Measurements from ENCODE around the gene CCNB1IP1. TPM values are rescaled to one million over a fixed set of nuclear protein-coding genes. Genes with fewer than 3 reads are reported as not detected.
"Not testable (repeated sequence)": the region's sequence is repeated elsewhere in the genome, so short reads cannot be mapped to it uniquely, and the experiment has no call there.

CCNB1IP1 gene
- polyA plus RNA-seq, 6 donors from 2014 or later, result 24.9 to 44.6 (median 32.7) TPM

- Mint-ChIP-seq H3K27me3 (no peaks in the 10 kb centered on the region), H3K4me1 (peaks cover 17 to 21% (median 21%) of the 10 kb centered on the region in 3 donors), H3K27ac (peak overlapping the region in 4 of 6 donors; percentile 2 to 84 (median 40)), H3K4me3 (peak overlapping the region in 1 of 8 donors; percentile 23), H3K36me3 (no peaks in the 10 kb centered on the region), H3K9me3 (no peaks in the 10 kb centered on the region)
- peak; percentile 60 for DNase-seq
- ATAC-seq (ENCODE audit: low read depth in 2 of 2), result peak; percentile 48 to 51
Observed at GRCh38 chr14:20327005-20327869, 5.8 kb downstream of the CCNB1IP1 start.

GRCh38 chr14:20317720-20318119 is 15.4 kb downstream of the CCNB1IP1 start:
- Mint-ChIP-seq H3K36me3 (peaks cover 0 to 12% of the 10 kb centered on the region in 2 donors), H3K9me3 (no peaks in the 10 kb centered on the region), H3K27me3 (no peaks in the 10 kb centered on the region), H3K4me1 (no peaks in the 10 kb centered on the region), H3K4me3 (no peak overlapping the region), H3K27ac (no peak overlapping the region)
- no peak for ATAC-seq (ENCODE audit: low read depth in 2 of 2)
- no peak for DNase-seq

- Mint-ChIP-seq H3K27ac (no peak overlapping the region), H3K9me3 (no peaks in the 10 kb centered on the region), H3K4me1 (no peaks in the 10 kb centered on the region), H3K36me3 (peaks cover 0 to 17% of the 10 kb centered on the region in 2 donors), H3K4me3 (no peak overlapping the region), H3K27me3 (no peaks in the 10 kb centered on the region)
- DNase-seq (no peak), ATAC-seq (ENCODE audit: low read depth in 2 of 2) (no peak)
Observed at GRCh38 chr14:20314026-20314425, 19.1 kb downstream of the CCNB1IP1 start.

- DNase-seq (no peak), ATAC-seq (ENCODE audit: low read depth in 2 of 2) (no peak)
- peak overlapping the region in 5 of 6 donors; percentile 65 to 93 (median 79) for H3K27ac Mint-ChIP-seq
- peak overlapping the region; percentile 85 to 97 (median 91) for H3K4me3 Mint-ChIP-seq
- H3K9me3 Mint-ChIP-seq, result no peaks in the 10 kb centered on the region
- H3K4me1 Mint-ChIP-seq, result peaks cover 20 to 28% (median 27%) of the 10 kb centered on the region in 3 donors
- peaks cover 10 to 14% of the 10 kb centered on the region in 2 donors for H3K36me3 Mint-ChIP-seq
- no peaks in the 10 kb centered on the region for H3K27me3 Mint-ChIP-seq
Observed at GRCh38 chr14:20306079-20306423, 27.0 kb downstream of the CCNB1IP1 start.

GRCh38 chr14:20305265-20306078 is 27.6 kb downstream of the CCNB1IP1 start, which contains the start of gene TTC5:
TSS of gene TTC5 (minus strand) at chr14:20305951. CDS start at chr14:20305937, 14 bp downstream.
- ATAC-seq (ENCODE audit: low read depth in 2 of 2), result peak; percentile 98 to 99
- Mint-ChIP-seq H3K27ac (peak within 1 kb of the TSS; percentile 14 to 93 (median 76)), H3K4me1 (peaks cover 20 to 30% (median 27%) of the 10 kb centered on the region in 3 donors)

GRCh38 chr14:20302042-20302755 is 30.9 kb downstream of the CCNB1IP1 start:
- Mint-ChIP-seq H3K9me3 (no peaks in the 10 kb centered on the region), H3K27ac (no peak overlapping the region), H3K36me3 (peaks cover 23 to 29% of the 10 kb centered on the region in 2 donors), H3K4me1 (peaks cover 20 to 30% (median 27%) of the 10 kb centered on the region in 3 donors), H3K27me3 (no peaks in the 10 kb centered on the region), H3K4me3 (peak overlapping the region in 1 of 8 donors; percentile 34)
- no peak for DNase-seq
- no peak for ATAC-seq (ENCODE audit: low read depth in 2 of 2)

More at GRCh38 chr14:20305265-20306078, 27.6 kb downstream of the CCNB1IP1 start, which contains the start of gene TTC5:
- Mint-ChIP-seq H3K4me3 (peak within 1 kb of the TSS; percentile 85 to 97 (median 91)), H3K27me3 (no peaks in the 10 kb centered on the region), H3K9me3 (no peaks in the 10 kb centered on the region), H3K36me3 (peaks cover 16 to 19% of the 10 kb centered on the region in 2 donors)
- peak; percentile 90 for DNase-seq

GRCh38 chr14:20295067-20295466 is 38.0 kb downstream of the CCNB1IP1 start:
- Mint-ChIP-seq H3K4me1 (peaks cover 11 to 20% (median 14%) of the 10 kb centered on the region in 3 donors), H3K27me3 (no peaks in the 10 kb centered on the region)
- ATAC-seq (ENCODE audit: low read depth in 2 of 2), result peak; percentile 77 to 87

GRCh38 chr14:20294636-20295035 is 38.4 kb downstream of the CCNB1IP1 start:
- Mint-ChIP-seq H3K27ac (peak overlapping the region in 4 of 6 donors; percentile 18 to 97 (median 37)), H3K27me3 (no peaks in the 10 kb centered on the region), H3K4me1 (peaks cover 11 to 20% (median 14%) of the 10 kb centered on the region in 3 donors), H3K4me3 (no peak overlapping the region), H3K36me3 (peaks cover 21 to 57% of the 10 kb centered on the region in 2 donors), H3K9me3 (no peaks in the 10 kb centered on the region)
- no peak for ATAC-seq (ENCODE audit: low read depth in 2 of 2)
- DNase-seq, result no peak

More at GRCh38 chr14:20295067-20295466, 38.0 kb downstream of the CCNB1IP1 start:
- H3K9me3 Mint-ChIP-seq, result no peaks in the 10 kb centered on the region
- H3K27ac Mint-ChIP-seq, result peak overlapping the region in 5 of 6 donors; percentile 3 to 68 (median 30)
- peak; percentile 13 for DNase-seq
- peaks cover 18 to 54% of the 10 kb centered on the region in 2 donors for H3K36me3 Mint-ChIP-seq
- H3K4me3 Mint-ChIP-seq, result peak overlapping the region in 1 of 8 donors; percentile 30

GRCh38 chr14:20281998-20282397 is 51.1 kb downstream of the CCNB1IP1 start:
- Mint-ChIP-seq H3K9me3 (peaks cover 0 to 11% (median 3%) of the 10 kb centered on the region in 7 donors), H3K36me3 (peaks cover 16 to 39% of the 10 kb centered on the region in 2 donors), H3K4me1 (peaks cover 11 to 20% (median 19%) of the 10 kb centered on the region in 3 donors)
- not testable (repeated sequence) for ATAC-seq (ENCODE audit: low read depth in 2 of 2); H3K27me3 Mint-ChIP-seq; H3K4me3 Mint-ChIP-seq; DNase-seq; H3K27ac Mint-ChIP-seq

- not testable (repeated sequence) for DNase-seq; ATAC-seq (ENCODE audit: low read depth in 2 of 2); H3K27me3 Mint-ChIP-seq
- Mint-ChIP-seq H3K36me3 (peaks cover 10 to 39% of the 10 kb centered on the region in 2 donors), H3K27ac (peak overlapping the region in 2 of 6 donors; percentile 39 to 63), H3K4me1 (peaks cover 11 to 20% (median 19%) of the 10 kb centered on the region in 3 donors), H3K4me3 (peak overlapping the region in 3 of 8 donors; percentile 11 to 35 (median 14)), H3K9me3 (peaks cover 0 to 16% (median 4%) of the 10 kb centered on the region in 7 donors)
Observed at GRCh38 chr14:20280265-20280664, 52.8 kb downstream of the CCNB1IP1 start.

- Mint-ChIP-seq H3K27me3 (no peaks in the 10 kb centered on the region), H3K9me3 (peaks cover 9 to 21% (median 12%) of the 10 kb centered on the region in 7 donors), H3K4me3 (no peak overlapping the region), H3K27ac (peak overlapping the region in 2 of 6 donors; percentile 5 to 51), H3K36me3 (peaks cover 25 to 48% of the 10 kb centered on the region in 2 donors), H3K4me1 (peaks cover 11 to 20% (median 19%) of the 10 kb centered on the region in 3 donors)
- no peak for DNase-seq
- ATAC-seq (ENCODE audit: low read depth in 2 of 2), result no peak
Observed at GRCh38 chr14:20278414-20278813, 54.7 kb downstream of the CCNB1IP1 start.

- H3K27me3 Mint-ChIP-seq, result no peaks in the 10 kb centered on the region
- DNase-seq, result no peak
- peaks cover 10 to 29% (median 20%) of the 10 kb centered on the region in 7 donors for H3K9me3 Mint-ChIP-seq
- peaks cover 11 to 20% (median 19%) of the 10 kb centered on the region in 3 donors for H3K4me1 Mint-ChIP-seq
- H3K27ac Mint-ChIP-seq, result peak overlapping the region in 1 of 6 donors; percentile 20
- peaks cover 26 to 47% of the 10 kb centered on the region in 2 donors for H3K36me3 Mint-ChIP-seq
- ATAC-seq (ENCODE audit: low read depth in 2 of 2), result no peak
- no peak overlapping the region for H3K4me3 Mint-ChIP-seq
Observed at GRCh38 chr14:20277409-20277808, 55.7 kb downstream of the CCNB1IP1 start.
